Left renal pelvis (tissue), 4 donors: ENCODE measurements around the gene HGF. TPM values are rescaled to one million over a fixed set of nuclear protein-coding genes. Genes with fewer than 3 reads are reported as not detected.
"Not testable (repeated sequence)": the region's sequence is repeated elsewhere in the genome, so short reads cannot be mapped to it uniquely, and the experiment has no call there.

Experiments
- DNase-seq, 4 donors: peaks; one replicate each; pipeline ENCODE4 v3.0.0-alpha.2; 2013; ENCODE audit warnings: low read depth in 4 of 4, low spot score in 3 of 4
- polyA plus RNA-seq, 4 donors: library from polyadenylated mRNA; unstranded; fragments of 120-200 nt; gene quantifications; one replicate each; pipeline ENCODE4 v1.2.1, GENCODE V29; 2013; ENCODE audit not compliant: insufficient read length in 4 of 4

HGF gene
- polyA plus RNA-seq, 4 donors, result 1.3 to 4.9 (median 2.6) TPM

DNA sequence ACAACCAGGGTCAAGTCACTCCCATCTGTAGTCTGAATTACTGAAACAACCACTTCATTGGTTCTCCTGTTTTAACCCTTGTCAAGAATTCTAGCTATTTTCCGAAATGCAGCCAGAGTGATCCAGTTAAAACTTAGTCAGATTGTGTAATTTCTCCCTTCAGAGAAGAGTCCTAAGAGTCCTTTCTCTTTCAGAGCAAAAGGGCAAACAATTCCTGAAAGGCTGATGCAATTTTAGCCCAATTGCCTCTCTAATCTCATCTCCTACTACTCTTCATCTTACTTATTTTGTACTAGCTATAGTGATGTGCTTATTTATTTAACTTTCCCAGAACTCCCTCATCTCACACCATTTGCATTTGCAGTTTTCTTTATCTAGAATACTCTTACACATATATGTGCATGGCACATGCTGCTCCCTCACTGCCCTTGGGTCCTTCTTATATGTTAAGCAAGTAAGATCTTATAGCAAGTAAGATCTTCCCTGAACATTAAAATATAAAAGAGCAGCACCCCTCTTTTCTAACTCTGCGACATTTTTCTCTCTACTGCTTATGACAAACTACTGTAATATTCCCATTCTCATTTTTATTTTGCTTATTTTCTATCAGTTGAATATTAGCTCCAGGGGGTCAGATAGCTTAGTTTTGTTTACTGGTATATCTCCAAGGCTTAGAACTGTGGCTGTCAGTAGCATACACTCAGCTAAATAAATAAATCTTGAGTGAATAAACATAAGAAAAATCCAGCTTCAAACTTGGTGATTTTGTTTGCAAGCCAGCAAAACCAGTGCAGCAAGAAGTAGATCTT lies 44.6 kb downstream of the HGF start:
- DNase-seq, result no peak

DNA sequence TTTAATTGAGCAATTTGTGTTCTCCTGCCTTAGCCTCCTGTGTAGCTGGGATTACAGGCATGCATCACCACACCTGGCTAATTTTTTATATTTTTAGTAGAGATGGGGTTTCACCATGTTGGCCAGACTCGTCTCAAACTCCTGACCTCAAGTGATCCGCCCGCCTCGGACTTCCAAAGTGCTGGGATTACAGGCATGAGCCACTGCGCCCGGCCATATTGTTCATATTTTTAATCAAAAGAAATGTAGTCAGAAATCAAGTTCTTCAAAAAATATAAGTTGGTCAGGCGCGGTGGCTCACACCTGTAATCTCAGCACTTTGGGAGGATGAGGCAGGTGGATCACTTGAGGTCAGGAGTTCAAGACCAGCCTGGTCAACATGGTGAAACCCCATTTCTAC lies 47.6 kb downstream of the HGF start:
- not testable (repeated sequence) for DNase-seq

DNA sequence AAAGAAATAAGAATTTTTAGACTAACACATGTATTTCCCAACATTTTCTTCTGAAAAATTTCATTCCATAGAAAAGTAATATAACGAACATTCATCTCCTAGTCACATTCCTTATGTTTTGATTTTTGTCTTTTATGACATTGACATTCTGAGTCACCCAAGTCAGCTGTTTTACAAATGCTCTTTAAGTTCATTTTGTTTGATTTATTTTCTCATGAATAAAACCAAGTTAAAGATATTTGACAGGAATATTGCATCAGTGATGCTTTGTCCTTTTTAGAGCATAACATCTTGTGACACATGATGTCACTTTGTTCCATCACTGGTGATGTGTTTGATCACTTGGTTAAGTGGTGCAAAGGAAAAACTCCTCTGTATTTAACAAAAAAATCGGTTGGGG lies 48.4 kb downstream of the HGF start:
- DNase-seq, result no peak

DNA sequence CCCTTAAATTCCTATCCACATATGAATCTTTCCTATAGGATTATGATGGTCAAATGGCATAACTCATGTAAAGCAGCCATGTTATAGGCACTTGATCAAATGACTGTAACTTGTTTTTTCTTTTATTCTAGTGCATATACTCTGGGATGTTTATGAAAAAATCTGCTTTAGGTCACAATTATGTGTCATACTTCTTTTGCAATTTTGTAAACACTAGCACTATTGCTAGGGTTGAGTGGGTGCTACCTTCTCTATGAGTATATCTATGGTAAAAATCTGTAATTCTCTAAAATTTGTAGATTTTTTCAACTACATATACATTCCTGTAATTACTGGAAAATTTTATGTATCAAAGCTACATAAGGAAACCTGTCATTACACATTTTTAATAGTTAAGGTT lies 50.0 kb downstream of the HGF start:
- DNase-seq, result no peak

DNA sequence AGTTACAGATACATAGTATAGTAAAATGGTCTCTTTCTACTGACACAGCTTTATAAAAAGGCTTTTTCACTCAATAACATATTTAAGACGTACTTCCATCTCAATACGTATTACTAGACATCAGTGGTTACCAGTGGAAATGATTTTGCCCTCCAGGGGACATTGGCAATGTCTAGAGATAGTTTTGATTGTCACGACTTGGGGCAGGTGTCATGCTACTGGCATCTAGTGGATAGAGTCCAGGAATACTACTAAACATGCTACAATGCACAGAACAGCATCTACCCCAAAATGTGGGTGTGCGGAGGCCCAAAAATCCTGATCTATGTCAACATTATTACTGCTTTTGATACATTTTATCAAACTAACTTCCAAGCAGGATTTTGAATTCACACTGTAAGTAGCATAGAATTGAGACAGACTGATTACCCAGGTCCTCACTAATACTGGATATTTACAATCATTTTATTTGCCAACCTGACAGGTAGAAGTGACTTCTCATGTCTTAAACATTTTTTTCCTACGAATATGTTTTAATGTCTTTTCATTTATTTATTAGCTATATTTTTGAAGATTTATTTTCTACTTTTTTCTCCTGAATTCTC lies 53.8 kb downstream of the HGF start:
- DNase-seq, result no peak

DNA sequence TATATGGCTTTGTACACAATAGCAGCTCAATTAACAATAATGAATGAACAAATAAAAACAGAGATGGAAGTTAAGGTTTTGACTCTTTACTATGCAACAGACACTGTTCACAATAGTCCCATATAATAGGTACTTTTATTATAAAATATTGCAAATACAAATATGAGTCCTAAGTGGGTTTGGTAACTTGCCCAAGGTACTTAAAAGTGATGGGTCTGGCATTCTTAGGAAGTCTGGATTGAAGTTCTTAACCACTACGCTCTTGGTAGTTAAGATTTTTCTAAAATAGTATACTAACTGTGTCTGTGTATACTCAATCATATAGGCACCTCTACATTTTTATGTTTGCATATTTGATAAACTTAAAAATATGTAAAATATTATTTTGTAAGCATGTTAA lies 55.5 kb downstream of the HGF start:
- no peak for DNase-seq

DNA sequence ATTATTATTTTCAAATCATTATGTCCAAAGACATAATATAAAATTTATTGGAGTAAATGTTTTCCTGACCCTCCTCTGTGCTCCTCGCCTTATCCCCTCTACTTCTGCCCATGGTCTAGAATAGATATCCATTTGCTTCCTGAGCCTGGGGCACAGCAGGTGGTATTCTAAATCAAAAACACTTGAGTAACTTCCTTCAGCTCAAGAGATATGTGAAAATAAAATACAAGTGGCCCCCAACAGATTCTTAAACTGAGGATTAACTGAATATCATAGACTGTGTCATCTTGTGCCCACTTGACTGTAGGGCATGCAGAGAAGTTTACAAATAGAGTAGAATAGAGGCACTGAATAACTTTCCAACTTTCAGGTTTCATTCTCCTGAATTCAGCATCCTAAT lies 59.1 kb downstream of the HGF start:
- no peak for DNase-seq

DNA sequence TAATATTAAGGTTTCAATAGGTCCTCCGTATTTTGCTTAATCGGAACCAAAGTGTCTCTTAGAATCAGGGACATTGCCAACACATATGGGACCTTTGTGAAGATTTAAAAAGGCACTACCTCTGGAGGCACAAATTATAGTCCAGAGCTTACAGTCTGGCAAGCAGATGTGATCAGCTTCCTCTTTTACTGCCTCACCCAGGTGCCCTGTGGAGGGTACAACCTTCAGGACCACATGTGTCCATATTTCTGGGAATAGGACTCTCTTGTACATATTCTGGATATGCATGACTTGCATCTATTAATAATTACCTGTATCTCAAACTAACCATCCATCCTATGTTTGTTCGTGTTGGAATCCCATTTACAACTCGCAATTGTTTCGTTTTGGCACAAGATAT lies 60.0 kb downstream of the HGF start:
- DNase-seq, result no peak

DNA sequence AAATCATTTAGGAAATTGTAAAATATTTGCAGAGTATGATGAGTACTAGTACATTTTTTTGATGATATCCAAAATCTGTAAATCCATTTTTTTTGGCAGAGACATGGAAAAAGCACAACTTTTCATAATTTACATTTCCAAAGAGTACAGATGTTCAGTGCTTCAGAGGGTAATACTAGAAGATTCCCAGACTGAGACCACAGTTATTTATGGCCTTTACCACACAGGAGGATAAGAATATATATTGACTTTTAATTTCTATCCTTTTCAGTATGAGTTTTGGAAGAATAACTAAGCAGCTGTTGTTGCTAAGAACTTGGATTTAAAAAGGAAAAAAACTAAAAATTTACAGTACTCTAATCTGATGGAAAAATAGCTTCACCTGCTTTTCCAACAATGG lies 61.9 kb downstream of the HGF start:
- DNase-seq, result no peak

DNA sequence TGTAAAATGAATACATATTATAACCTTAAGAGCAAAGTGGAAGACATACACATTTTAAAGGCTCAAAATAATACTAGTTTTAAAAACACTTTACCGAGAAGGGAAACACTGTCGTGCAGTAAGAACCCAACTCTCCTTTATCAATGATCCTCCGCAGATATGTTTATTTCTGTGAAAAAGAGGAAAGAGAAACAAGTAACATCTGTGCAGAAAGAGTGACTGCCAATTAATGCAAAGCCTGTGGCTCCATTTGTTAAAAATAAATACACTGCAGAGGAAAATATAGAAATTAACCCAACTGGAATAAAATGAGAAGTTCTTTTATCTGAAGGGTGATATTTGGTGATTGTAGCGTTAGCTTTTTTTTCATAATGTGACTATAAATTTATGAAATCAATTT lies 62.7 kb downstream of the HGF start:
- DNase-seq, result no peak

DNA sequence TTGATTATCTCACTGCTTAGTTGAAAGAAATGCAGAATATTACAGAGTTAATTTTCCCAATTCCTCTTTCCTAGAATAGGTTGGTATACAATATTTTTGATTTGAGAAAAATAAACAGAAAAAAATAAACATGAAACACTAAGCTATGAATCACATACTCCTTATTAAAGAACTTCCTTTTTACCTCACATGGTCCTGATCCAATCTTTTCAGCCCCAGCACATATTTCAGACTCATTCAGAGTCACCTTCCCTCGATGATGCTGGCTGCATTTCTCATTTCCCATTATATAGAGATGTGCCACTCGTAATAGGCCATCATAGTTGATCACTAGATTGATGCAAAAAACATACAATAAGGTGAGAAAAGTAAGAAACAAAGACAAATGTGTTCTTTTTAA lies 64.6 kb downstream of the HGF start:
- DNase-seq, result no peak

DNA sequence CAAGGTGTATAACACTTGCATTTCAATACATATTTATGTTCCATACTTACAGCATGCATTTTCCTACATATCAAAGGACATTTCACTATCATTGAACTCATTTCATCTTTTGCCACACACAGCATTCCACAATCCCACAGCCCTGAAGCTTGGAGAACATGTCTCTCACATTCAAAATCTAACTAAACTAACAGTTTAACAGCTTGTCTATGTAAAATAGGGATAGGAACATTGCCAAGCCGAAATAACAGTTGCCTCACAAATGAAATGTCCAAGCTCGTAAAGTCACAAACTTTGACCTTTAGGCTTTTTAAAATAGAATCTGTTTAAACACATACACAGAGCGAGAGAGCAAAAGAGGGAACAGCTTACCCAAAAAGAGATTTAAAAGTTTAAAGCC lies 65.3 kb downstream of the HGF start:
- no peak for DNase-seq

DNA sequence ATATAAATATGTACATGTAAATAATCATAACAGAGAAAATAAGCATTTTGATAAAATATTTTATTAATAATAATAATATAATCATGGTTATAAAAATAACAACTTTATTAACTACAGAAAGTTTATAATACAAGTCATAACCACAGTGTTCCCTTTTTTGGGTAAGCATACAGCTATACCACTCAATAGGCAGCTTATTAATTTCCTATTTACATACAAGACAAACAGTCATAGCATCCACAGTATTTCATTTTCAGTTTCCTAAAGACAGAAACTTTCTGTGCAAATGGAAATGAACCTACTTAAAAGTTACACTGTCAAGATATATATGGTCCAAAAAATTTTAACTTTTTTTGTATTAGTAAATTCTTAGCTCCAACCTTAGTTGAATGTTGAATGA lies 70.9 kb downstream of the HGF start:
- no peak for DNase-seq

DNA sequence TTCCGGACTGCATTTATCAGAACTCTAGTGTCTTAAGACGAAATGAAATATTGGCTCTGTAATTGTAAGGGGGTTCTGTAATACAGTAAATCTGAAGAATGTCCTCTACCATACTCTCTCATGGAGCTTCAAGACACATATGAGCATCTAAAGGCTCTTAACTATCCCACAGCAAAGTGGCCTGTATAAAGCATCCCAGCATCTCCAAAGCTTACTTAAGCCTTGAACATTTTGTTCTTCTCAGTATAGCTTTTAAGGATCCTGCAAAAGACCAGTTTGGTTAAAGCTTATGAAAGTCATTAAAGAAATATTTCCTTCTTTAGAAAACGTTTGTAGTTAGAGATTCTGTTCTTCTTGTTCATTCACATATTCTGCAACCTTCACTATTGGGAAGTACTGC lies 75.1 kb downstream of the HGF start:
- no peak for DNase-seq

DNA sequence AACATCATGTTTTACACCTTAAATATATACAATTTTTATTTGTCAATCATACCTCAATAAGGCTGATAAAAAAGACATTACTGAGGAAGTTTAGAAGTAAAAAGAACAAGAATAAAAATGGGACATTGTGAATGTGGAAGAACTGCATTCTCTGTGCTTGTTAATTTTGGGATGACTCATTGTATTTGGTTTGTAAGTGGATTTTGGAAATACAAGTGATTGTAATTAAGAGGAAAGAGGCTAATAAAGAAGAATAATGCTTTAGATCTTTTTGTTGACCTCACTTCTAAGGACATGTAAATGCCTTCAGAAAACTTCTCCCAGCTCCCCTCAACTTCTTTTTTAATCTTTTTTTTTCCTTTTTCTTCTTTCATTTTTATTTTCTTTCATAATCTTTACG lies 76.0 kb downstream of the HGF start:
- no peak for DNase-seq

DNA sequence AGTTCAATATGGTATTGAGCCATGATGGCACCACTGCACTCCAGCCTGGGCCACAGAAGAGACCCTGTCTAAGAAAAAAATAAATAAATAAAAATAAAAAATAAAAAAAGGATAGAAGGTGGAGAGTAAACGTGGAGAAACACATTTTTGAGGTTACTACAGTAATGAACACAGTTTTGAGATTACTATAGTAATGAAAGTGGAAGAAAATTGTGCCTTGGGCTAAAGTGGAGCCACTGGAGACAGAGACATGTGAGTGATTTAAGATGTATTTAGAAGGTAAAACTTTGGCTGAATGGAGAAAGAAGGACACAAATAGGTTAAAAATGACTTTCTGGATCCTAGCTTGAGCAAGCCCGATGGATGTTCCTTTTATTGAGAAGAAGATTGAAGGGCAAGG lies 76.8 kb downstream of the HGF start:
- DNase-seq, result no peak

DNA sequence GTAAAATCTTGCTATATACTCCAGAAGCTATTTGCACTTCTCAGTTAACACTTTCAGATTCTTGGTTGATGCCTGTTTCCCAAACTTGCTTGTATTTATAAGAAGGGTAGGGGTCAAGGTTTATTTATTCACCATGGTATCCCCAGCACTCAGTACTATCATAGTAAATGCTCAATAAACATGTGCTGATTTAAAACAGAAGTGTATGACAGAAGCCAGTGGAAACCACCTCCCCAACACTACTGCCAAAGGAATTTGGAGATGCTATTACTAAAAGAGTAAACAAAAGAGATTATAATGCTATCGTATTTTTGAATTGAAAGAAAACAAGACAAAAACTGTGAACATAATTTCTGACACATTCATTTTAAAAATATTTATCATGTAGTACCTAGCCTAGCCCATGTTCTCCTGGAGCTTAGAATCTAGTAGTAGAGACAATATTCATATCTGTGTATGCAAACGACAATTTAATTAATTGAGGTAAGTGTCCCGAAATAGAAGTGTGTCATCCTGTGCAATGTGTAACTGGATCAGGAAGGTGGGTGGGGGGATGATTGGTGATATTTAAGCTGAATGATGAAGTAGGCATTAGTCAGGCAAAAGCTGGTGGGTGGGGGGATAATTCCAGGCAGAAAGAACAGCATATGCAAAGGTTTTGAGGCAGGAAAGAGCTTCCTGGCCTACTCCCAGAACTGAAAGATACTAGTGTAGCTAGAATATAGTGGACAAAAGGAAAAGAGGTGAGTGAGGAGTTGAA lies 77.5 kb downstream of the HGF start:
- no peak for DNase-seq

DNA sequence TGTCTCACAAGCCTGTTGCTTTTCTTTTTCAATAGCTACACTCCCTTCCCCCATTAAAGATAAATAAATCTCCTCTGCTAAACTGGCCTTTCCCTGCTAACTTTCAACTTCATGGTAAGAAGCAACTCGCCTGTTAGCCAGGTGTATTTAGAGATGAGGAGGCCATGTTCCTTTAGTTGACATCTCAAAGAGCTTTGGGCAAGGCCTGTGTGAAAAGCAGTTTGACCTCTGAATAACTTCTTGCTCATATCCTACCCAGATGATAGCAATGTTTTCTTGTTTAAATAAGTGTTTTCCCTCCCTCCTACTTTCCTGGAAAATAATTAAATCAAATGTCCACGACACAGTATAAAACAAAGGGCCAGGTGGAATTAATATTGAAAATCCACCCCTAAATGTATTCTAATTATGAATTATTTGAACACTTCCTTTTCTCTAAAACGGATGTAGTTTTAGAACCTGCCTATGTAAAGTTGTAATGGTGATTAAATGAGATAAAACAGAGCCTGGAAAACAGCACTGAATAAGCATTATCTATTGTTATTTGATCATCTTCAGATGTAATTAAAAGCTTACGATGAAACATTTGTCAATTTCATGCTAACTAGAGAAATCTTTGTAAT lies 78.5 kb downstream of the HGF start:
- no peak for DNase-seq

DNA sequence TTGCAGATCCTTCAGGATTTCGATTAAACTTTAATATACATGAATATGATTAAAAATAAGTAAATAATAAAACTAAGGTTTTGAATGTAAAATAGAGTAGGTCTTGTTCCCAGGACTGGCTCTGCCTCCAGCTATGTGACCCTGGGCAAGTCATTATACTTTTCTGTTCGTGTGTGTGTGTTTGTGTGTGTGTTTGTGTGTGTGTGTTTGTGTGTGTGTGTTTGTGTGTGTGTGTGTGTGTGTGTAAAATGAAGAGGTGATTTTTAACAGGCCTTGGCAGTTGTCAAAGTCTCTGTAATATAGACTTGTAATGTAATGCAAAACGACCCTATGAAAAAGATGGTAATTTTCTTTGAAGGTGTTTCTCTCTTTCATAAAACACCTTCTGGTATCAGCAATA lies 79.2 kb downstream of the HGF start:
- DNase-seq, result no peak

DNA sequence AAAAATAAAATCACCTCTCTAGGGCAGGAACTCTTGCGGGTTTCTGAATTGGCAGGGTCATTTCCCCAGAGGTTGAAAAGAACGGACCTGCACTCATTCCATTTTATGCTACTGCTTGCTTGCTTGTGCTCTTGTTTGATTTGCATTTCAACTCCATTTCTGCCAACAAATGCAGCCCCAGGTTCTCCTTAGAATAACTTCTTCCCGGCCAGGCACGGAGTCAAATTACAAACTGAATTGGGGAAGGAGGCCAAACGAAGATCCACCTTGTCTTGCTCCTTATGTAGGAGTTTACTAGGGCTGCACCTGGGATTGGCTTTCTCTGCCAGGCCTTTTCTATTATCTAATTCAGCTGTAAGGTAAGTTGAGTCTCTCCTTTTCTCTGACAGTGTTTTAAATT lies 79.6 kb downstream of the HGF start:
- no peak for DNase-seq

DNA sequence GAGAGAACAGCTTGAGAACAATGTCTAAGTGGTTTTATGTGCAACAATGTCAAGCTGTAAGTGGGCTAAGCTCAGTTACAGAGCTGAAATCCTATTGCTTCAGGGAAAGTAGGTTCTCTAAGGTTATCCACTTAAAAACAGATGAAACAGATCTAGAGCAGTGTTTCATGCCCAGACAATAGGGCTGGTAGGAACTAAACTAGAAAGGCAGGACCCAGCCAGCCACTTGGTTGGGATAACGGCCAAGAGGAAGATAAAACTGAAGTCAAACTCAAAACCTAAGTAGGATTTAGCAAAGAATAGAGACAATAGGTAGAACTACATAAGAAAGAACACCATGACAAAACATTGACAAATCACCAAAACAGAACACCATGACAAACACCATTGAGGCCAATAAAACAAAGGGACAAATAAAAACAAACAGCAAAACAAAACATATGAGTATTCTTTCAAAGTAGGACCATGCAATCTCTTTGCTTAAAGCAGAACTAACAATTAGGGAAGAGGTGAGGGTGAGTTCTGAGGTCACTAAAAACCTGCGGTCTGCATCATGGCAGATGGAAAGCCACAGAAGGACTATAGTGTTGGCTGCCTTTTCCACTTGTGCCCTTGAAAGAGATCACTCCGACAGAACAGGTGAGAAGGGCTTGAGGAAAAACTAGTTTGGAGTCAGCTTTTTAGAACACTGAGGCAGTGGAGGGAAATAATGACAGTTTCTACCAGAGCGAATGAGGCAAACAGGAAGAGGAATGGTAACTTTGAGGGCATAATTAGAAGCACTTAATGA lies 81.0 kb downstream of the HGF start:
- no peak for DNase-seq
